ENCODE data around the gene AGPAT2.

DNA sequence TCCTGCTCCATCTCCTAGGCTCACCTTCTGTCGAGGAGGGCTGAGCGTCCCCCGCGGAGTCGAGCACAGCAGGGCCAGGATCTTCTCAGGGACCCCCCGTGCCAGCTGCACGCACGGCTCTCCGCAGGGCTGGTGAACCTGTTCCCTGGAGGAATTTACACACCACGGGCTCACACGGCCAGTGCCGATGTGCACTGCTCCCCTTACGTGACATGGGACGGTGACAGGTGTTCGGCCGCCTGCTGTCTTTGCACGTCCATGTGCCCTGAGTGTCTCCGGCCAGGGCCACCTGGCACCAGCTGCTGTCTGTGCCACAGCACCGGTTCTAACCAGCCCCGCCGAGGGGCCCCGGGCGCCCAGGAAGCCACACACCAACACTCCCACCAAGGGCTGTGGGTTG is 8.7 kb upstream of the AGPAT2 start:
- TF ChIP-seq, protein P1, sequence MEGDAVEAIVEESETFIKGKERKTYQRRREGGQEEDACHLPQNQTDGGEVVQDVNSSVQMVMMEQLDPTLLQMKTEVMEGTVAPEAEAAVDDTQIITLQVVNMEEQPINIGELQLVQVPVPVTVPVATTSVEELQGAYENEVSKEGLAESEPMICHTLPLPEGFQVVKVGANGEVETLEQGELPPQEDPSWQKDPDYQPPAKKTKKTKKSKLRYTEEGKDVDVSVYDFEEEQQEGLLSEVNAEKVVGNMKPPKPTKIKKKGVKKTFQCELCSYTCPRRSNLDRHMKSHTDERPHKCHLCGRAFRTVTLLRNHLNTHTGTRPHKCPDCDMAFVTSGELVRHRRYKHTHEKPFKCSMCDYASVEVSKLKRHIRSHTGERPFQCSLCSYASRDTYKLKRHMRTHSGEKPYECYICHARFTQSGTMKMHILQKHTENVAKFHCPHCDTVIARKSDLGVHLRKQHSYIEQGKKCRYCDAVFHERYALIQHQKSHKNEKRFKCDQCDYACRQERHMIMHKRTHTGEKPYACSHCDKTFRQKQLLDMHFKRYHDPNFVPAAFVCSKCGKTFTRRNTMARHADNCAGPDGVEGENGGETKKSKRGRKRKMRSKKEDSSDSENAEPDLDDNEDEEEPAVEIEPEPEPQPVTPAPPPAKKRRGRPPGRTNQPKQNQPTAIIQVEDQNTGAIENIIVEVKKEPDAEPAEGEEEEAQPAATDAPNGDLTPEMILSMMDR (IDR thresholded peaks at IDR 0.05; ENCODE audit: low read depth, low read length, poor library complexity, severe bottlenecking), result no peak
- no peak for TF ChIP-seq EZH2phosphoT487 (IDR thresholded peaks at IDR 0.05; ENCODE audit: borderline replicate concordance, low read length)
